T-cell (primary cell): ENCODE measurements around the gene S100A1. TPM values are rescaled to one million over a fixed set of nuclear protein-coding genes. Genes with fewer than 3 reads are reported as not detected.

Experiments
- ATAC-seq, 4 experiments: fragments of 200-7000 bp in 3 of 4; fragments of 150-1000 bp in 1 of 4; cut with Tn5 transposase; replicated peaks in 1 of 4; 1 replicate in 3 of 4; 2 replicates in 1 of 4; pipeline ENCODE4 v1.10.0; 2021; ENCODE audit warnings: moderate library complexity in 3 of 4, mild to moderate bottlenecking in 2 of 4, moderate number of reproducible peaks in 1 of 4
- CTCF ChIA-PET, 2 donors: fragments of 300-600 bp; sonication (Branson Sonifier 250); formaldehyde crosslinking; loops; one replicate each; lab custom pipeline; 2022; ENCODE audit warnings: antibody characterized with exemption in 2 of 2; lab: Charles Lee
- POLR2A ChIA-PET, 2 donors: fragments of 300-600 bp; sonication (Branson Sonifier 250); formaldehyde crosslinking; loops; one replicate each; lab custom pipeline; 2022; ENCODE audit warnings: antibody characterized with exemption in 2 of 2; lab: Charles Lee
- DNase-seq, 35 experiments: peaks; one replicate each; pipeline versions ENCODE4 v3.0.0 to v3.0.0-alpha.2; 2013 to 2023
- H3K27ac ChIP-seq: one replicate; pipeline ENCODE4 v1.5.1; 2013; ENCODE audit warnings: low read length
- H3K27me3 ChIP-seq, 2 experiments: replicated peaks in 1 of 2; 1 replicate in 1 of 2; 2 replicates in 1 of 2; pipeline versions ENCODE4 v1.6.1 to v1.7.0; 2013; ENCODE audit warnings: low read length in 1 of 2, mixed read lengths in 1 of 2; ENCODE audit not compliant: control insufficient read depth in 2 of 2, insufficient read depth in 2 of 2; ENCODE audit errors: extremely low read depth in 1 of 2
- H3K36me3 ChIP-seq, 2 donors: 1 replicate in 1 of 2; 2 replicates in 1 of 2; pipeline versions ENCODE4 v1.6.1 to v1.7.0; 2013; ENCODE audit warnings: low read length in 1 of 2; ENCODE audit not compliant: control insufficient read depth in 2 of 2, insufficient read depth in 1 of 2; ENCODE audit errors: extremely low read depth in 1 of 2
- H3K4me1 ChIP-seq, 2 experiments: 1 replicate in 1 of 2; 2 replicates in 1 of 2; pipeline versions ENCODE4 v1.6.1 to v1.7.0; 2013; ENCODE audit warnings: low read length in 2 of 2, mixed read lengths in 1 of 2; ENCODE audit not compliant: insufficient read depth in 2 of 2, control insufficient read depth in 1 of 2; ENCODE audit errors: extremely low read depth in 1 of 2
- H3K4me3 ChIP-seq, 2 donors: 1 replicate in 1 of 2; 2 replicates in 1 of 2; pipeline versions ENCODE4 v1.5.1 to v1.7.0; 2013; ENCODE audit warnings: mild to moderate bottlenecking in 2 of 2, low read length in 1 of 2, moderate library complexity in 1 of 2; ENCODE audit not compliant: control insufficient read depth in 1 of 2; ENCODE audit errors: extremely low read depth in 1 of 2
- H3K9me3 ChIP-seq: 2 replicates; pipeline ENCODE4 v1.7.0; 2013
- H3K27ac Mint-ChIP-seq, 2 donors: one replicate each; pipeline ENCODE4 v1.8.0; 2020 to 2021; ENCODE audit warnings: mild to moderate bottlenecking in 2 of 2, mixed read lengths in 2 of 2
- H3K27me3 Mint-ChIP-seq, 2 donors: one replicate each; pipeline ENCODE4 v1.8.0; 2021 to 2022; ENCODE audit warnings: mixed read lengths in 2 of 2
- H3K36me3 Mint-ChIP-seq: one replicate; pipeline ENCODE4 v1.8.0; 2021; ENCODE audit warnings: mixed read lengths
- H3K4me1 Mint-ChIP-seq, 3 donors: one replicate each; pipeline ENCODE4 v1.8.0; 2020 to 2022; ENCODE audit warnings: mixed read lengths in 3 of 3, mild to moderate bottlenecking in 1 of 3
- H3K4me3 Mint-ChIP-seq, 3 donors: one replicate each; pipeline ENCODE4 v1.8.0; 2020 to 2022; ENCODE audit warnings: mild to moderate bottlenecking in 3 of 3, mixed read lengths in 3 of 3, moderate library complexity in 3 of 3
- H3K9me3 Mint-ChIP-seq, 3 donors: one replicate each; pipeline ENCODE4 v1.8.0; 2020 to 2022; ENCODE audit warnings: mixed read lengths in 3 of 3
- WGBS: methylation state at CpG from one replicate; pipeline ENCODE4 v1.1.5; 2013; ENCODE audit warnings: missing lambda C conversion rate; ENCODE audit not compliant: insufficient coverage; 5-methylcytosine and 5-hydroxymethylcytosine counted together
- total RNA-seq, 35 experiments: library from RNA in 6 of 35; stranded (reverse) in 6 of 35; fragments of 120-200 nt in 1 of 35; gene quantifications; one replicate each; pipeline versions ENCODE4 v1.2.1 to v1.2.4 and lab custom pipeline; 2013 to 2026

The S100A1 gene
- total RNA-seq, 5 donors from 2014 or later (not counting 1 experiment from before 2014, with no cell fraction given): not detected

DNA sequence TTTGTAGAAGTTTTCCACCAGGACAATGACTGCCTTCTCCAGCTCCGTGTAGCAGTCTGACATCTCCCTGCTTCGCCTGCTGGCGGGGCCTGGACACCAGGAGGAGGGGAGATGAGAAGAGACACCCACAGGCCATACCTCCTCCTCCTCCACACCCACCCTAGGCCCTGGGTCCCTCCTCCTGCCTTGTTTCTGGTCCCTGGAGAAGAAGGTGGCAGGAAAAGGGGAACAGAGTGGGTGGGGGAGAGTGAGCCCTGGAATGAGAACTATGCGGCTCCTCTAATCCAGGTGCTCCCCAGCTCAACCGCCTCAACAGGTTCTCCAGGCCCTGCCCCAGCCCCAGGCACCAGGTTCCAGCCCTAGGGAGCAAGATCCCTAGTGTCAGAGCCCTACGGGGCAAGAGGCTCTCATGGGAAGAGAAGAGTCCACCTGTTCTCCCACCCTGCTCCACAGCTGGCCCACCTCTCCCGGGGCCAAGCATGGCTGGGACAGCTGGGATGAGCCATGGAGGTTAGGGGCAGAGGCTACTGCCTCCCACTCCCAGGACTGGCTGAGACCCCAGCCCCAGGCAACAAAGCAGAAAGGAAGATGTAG, 20.0 kb upstream of the S100A1 start:
- Mint-ChIP-seq H3K4me3 (no peak overlapping the region), H3K27me3 (no peaks in the 10 kb centered on the region), H3K9me3 (no peaks in the 10 kb centered on the region), H3K4me1 (no peaks in the 10 kb centered on the region), H3K27ac (no peak overlapping the region), H3K36me3 (no peaks in the 10 kb centered on the region)
- Histone ChIP-seq H3K4me1 (no peaks in the 10 kb centered on the region), H3K36me3 (no peaks in the 10 kb centered on the region), H3K9me3 (no peaks in the 10 kb centered on the region), H3K4me3 (no peak overlapping the region), H3K27me3 (no peaks in the 10 kb centered on the region), H3K27ac (no peak overlapping the region)
- DNase-seq: no peak
- 100% methylated on average over 2 of the region's 7 CpGs for WGBS
- ChIA-PET POLR2A (no interaction called here), CTCF (interaction anchor here in 1 of 2 donors (1.4 kb wide), 1 partner anchor 10 kb away, joined by 4 read pairs; no protein-coding TSS in a partner anchor)
- no peak for ATAC-seq

DNA sequence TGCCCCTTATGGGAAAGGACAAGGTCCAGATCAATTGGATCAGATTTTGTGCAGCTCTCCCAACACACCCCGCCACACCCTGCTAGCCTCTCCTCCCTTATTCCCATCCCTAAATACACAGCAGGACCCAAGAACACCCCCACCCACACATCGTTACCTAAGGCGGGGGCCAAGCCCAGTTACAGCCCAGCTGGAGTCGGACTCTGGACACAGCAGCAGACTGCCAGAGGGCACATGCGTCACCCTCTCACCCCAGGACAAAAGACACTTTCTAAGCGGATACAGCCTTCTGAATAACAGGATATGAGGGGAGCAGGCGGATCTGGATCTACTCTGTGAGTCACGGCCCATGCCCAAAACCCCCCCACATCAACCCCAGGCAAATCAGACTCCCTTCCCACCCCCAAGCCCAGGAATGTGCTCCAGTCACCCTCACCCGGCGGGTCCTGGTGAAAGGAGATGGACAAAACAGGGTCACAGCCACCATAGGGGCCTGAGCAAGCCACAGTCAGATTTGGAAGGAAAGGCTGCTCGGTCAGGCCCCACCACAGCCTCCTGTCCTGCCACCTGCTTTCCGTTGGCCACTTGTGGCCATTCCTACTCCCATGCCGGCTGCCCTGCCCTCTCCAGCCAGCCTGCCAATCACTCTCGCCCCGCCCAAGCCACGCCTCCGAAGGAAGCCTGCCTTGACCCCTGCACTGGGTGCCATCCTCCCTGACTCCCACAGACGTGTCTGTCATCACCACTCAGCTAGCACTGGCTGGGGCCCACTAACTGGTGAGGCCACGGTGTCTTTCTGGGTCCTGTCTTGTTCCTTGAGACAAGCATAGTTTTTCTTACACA, 19.3 kb upstream of the S100A1 start:
- Mint-ChIP-seq H3K36me3 (no peaks in the 10 kb centered on the region), H3K9me3 (no peaks in the 10 kb centered on the region), H3K4me1 (no peaks in the 10 kb centered on the region), H3K27ac (no peak overlapping the region), H3K27me3 (no peaks in the 10 kb centered on the region), H3K4me3 (no peak overlapping the region)
- Histone ChIP-seq H3K36me3 (no peaks in the 10 kb centered on the region), H3K9me3 (no peaks in the 10 kb centered on the region), H3K4me1 (no peaks in the 10 kb centered on the region), H3K4me3 (no peak overlapping the region), H3K27ac (no peak overlapping the region), H3K27me3 (no peaks in the 10 kb centered on the region)
- DNase-seq (no peak), ATAC-seq (no peak)
- 86% methylated on average over 15 of the region's 19 CpGs for WGBS
- ChIA-PET POLR2A (no interaction called here), CTCF (no interaction called here)

- CTCF ChIA-PET: no interaction called here
- H3K27me3 ChIP-seq: peaks cover 0 to 5% of the 10 kb centered on the region in 2 experiments
- H3K4me1 ChIP-seq: no peaks in the 10 kb centered on the region
- Mint-ChIP-seq H3K27ac (no peak overlapping the region), H3K4me3 (no peak overlapping the region), H3K4me1 (no peaks in the 10 kb centered on the region), H3K27me3 (no peaks in the 10 kb centered on the region), H3K36me3 (no peaks in the 10 kb centered on the region), H3K9me3 (no peaks in the 10 kb centered on the region)
- no peaks in the 10 kb centered on the region for H3K9me3 ChIP-seq
- H3K4me3 ChIP-seq: no peak overlapping the region
- WGBS: 91% methylated on average over 3 of the region's 6 CpGs
- no peak overlapping the region for H3K27ac ChIP-seq
- DNase-seq (no peak), ATAC-seq (no peak)
- POLR2A ChIA-PET: no interaction called here
- no peaks in the 10 kb centered on the region for H3K36me3 ChIP-seq
These were observed 18.7 kb upstream of the S100A1 start for GRCh38 chr1:153609585-153609907.

- Mint-ChIP-seq H3K27me3 (no peaks in the 10 kb centered on the region), H3K27ac (no peak overlapping the region), H3K9me3 (no peaks in the 10 kb centered on the region), H3K36me3 (no peaks in the 10 kb centered on the region), H3K4me3 (no peak overlapping the region), H3K4me1 (no peaks in the 10 kb centered on the region)
- Histone ChIP-seq H3K4me1 (no peaks in the 10 kb centered on the region), H3K27ac (no peak overlapping the region), H3K27me3 (peaks cover 0 to 12% of the 10 kb centered on the region in 2 experiments), H3K4me3 (no peak overlapping the region), H3K36me3 (no peaks in the 10 kb centered on the region), H3K9me3 (no peaks in the 10 kb centered on the region)
- WGBS: 80% methylated on average over 1 of the region's 4 CpGs
- DNase-seq (no peak), ATAC-seq (no peak)
- POLR2A ChIA-PET: no interaction called here
- CTCF ChIA-PET: interaction anchor here in 1 of 2 donors (0.6 kb wide), 1 partner anchor 71 kb away, joined by 3 read pairs; no protein-coding TSS in a partner anchor
These were observed 17.9 kb upstream of the S100A1 start for GRCh38 chr1:153610334-153610733.

DNA sequence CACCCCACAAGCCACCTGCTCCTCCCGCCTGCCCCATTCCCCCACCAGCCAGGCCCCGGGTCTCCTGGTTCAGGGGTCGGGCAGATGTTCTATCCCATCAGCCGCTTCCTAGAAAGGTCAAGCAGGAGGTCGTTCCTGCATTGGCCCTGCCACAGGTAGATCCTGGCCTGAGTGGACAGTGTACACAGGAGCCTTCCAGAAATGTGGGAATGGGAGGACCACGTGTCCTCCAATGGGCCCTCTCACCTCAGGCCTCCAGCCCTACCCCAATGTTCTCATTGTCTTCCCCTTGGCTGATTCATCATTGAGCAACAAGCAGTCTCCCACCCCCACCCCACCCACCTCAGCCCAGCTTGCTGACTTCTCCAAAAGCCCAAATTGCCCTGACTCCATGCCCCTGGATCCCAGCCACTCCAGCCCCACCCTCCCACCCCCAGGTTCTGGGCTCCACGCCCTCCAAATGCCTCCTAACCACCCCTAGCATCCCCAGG, 17.4 kb upstream of the S100A1 start:
- Histone ChIP-seq H3K4me3 (no peak overlapping the region), H3K27me3 (peaks cover 0 to 16% of the 10 kb centered on the region in 2 experiments), H3K9me3 (no peaks in the 10 kb centered on the region), H3K4me1 (no peaks in the 10 kb centered on the region), H3K36me3 (no peaks in the 10 kb centered on the region), H3K27ac (no peak overlapping the region)
- 100% methylated on average over 2 of the region's 7 CpGs for WGBS
- DNase-seq (no peak), ATAC-seq (no peak)
- Mint-ChIP-seq H3K4me1 (no peaks in the 10 kb centered on the region), H3K27ac (no peak overlapping the region), H3K9me3 (no peaks in the 10 kb centered on the region), H3K36me3 (no peaks in the 10 kb centered on the region), H3K4me3 (no peak overlapping the region), H3K27me3 (no peaks in the 10 kb centered on the region)
- CTCF ChIA-PET: interaction anchor here (0.6 to 0.7 kb wide), 2 partner anchors 72 to 1721 kb away, joined by 3 to 6 read pairs; no protein-coding TSS in a partner anchor
- POLR2A ChIA-PET: no interaction called here

- DNase-seq: no peak
- WGBS: 100% methylated on average over 1 of the region's 1 CpG
- CTCF ChIA-PET: interaction anchor here in 1 of 2 donors (0.7 kb wide), 1 partner anchor 1721 kb away, joined by 6 read pairs; no protein-coding TSS in a partner anchor
These were observed 16.9 kb upstream of the S100A1 start for GRCh38 chr1:153611356-153611755.

More at GRCh38 chr1:153611356-153611755, 16.9 kb upstream of the S100A1 start:
- H3K4me1 Mint-ChIP-seq: no peaks in the 10 kb centered on the region
- POLR2A ChIA-PET: no interaction called here
- no peaks in the 10 kb centered on the region for H3K9me3 ChIP-seq
- H3K27ac ChIP-seq: no peak overlapping the region
- H3K36me3 ChIP-seq: no peaks in the 10 kb centered on the region
- peaks cover 0 to 20% of the 10 kb centered on the region in 2 experiments for H3K27me3 ChIP-seq
- no peak overlapping the region for H3K27ac Mint-ChIP-seq
- H3K4me1 ChIP-seq: no peaks in the 10 kb centered on the region
- no peak for ATAC-seq
- no peaks in the 10 kb centered on the region for H3K36me3 Mint-ChIP-seq
- no peak overlapping the region for H3K4me3 Mint-ChIP-seq
- H3K27me3 Mint-ChIP-seq: no peaks in the 10 kb centered on the region
- no peak overlapping the region for H3K4me3 ChIP-seq
- H3K9me3 Mint-ChIP-seq: no peaks in the 10 kb centered on the region
